PFSK-1 (cell line): ENCODE measurements around the gene CCDC43.

Experiments used
- POLR2AphosphoS5 ChIP-seq: IDR thresholded peaks from 2 replicates; pipeline ENCODE4 v1.6.1; 2012; ENCODE audit warnings: low read depth, mild to moderate bottlenecking, control low read depth, low read length, moderate library complexity
- REST ChIP-seq, 2 experiments: IDR thresholded peaks; 2 replicates each; pipeline versions ENCODE4 v1.6.1 to v1.8.0; 2011 to 2012; ENCODE audit warnings: low read depth in 2 of 2, low read length in 2 of 2, control low read depth in 1 of 2, inconsistent platforms in 1 of 2, mild to moderate bottlenecking in 1 of 2, moderate library complexity in 1 of 2; ENCODE audit not compliant: insufficient read depth in 1 of 2
- TAF1 ChIP-seq: IDR thresholded peaks from 2 replicates; pipeline ENCODE4 v1.6.1; 2012; ENCODE audit warnings: low read length, control low read depth, borderline replicate concordance; ENCODE audit not compliant: insufficient read depth

- no peak for TF ChIP-seq REST (IDR thresholded peaks at IDR 0.05; ENCODE audit: insufficient read depth in 1 of 2, low read depth in 2 of 2, low read length in 2 of 2)
- TF ChIP-seq TAF1 = no peak
- TF ChIP-seq POLR2AphosphoS5 = no peak
Measured at GRCh38 chr17:44630703-44631102, 58.9 kb downstream of the CCDC43 start.
